Lower leg skin (tissue), 3 donors: Measurements from ENCODE around the gene CTRB1.

Experiments used
- POLR2A ChIP-seq, 2 donors: fragments of 450-650 bp; IDR thresholded peaks; one replicate each; pipeline ENCODE4 v1.6.1; 2016 to 2017; ENCODE audit warnings: antibody characterized with exemption in 2 of 2, mild to moderate bottlenecking in 1 of 2, moderate library complexity in 1 of 2
- TF ChIP-seq, protein P1 (sequence below), 3 donors: fragments of 450-650 bp; IDR thresholded peaks; one replicate each; pipeline ENCODE4 v1.5.1; 2016; ENCODE audit warnings: antibody characterized with exemption in 3 of 3, mild to moderate bottlenecking in 3 of 3, moderate library complexity in 2 of 3

DNA sequence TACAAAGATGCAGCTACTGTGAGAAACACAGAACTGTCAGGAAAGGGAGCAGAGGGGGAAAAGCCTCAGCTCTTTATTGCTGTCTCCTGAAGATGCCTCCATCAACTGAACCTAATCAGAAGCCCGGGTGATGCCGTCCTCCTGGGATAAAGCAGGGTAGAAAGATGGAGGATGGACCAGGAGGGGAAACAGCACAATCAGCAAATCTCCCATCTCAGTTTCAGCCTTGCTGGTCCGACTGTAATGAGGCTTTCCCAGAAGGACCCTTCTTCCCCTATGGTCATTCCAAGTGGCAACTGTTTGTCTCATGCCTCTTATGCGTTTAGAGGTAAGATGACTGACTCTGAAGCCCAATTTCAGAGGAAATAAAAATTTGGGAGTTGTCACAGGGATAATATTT lies 46.2 kb upstream of the CTRB1 start:
- TF ChIP-seq POLR2A (IDR thresholded peaks at IDR 0.05) = no peak
- TF ChIP-seq, protein P1, sequence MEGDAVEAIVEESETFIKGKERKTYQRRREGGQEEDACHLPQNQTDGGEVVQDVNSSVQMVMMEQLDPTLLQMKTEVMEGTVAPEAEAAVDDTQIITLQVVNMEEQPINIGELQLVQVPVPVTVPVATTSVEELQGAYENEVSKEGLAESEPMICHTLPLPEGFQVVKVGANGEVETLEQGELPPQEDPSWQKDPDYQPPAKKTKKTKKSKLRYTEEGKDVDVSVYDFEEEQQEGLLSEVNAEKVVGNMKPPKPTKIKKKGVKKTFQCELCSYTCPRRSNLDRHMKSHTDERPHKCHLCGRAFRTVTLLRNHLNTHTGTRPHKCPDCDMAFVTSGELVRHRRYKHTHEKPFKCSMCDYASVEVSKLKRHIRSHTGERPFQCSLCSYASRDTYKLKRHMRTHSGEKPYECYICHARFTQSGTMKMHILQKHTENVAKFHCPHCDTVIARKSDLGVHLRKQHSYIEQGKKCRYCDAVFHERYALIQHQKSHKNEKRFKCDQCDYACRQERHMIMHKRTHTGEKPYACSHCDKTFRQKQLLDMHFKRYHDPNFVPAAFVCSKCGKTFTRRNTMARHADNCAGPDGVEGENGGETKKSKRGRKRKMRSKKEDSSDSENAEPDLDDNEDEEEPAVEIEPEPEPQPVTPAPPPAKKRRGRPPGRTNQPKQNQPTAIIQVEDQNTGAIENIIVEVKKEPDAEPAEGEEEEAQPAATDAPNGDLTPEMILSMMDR (IDR thresholded peaks at IDR 0.05) = no peak
